OCI-LY7 (cell line): Measurements from ENCODE around the gene SEC14L1.

Source experiments
- CTCF ChIP-seq: fragments of 200-600 bp; sonication (generic); conservative IDR thresholded peaks from 2 replicates; pipeline ENCODE4 v1.5.1; 2014; ENCODE audit warnings: mild to moderate bottlenecking, antibody characterized with exemption, low read length, moderate library complexity, mixed read lengths
- EZH2phosphoT487 ChIP-seq: fragments of 200-600 bp; sonication (generic); IDR thresholded peaks from 2 replicates; pipeline ENCODE4 v1.6.1; 2018; ENCODE audit warnings: low read depth, borderline replicate concordance, mild to moderate bottlenecking, mixed run types, antibody characterized with exemption, low read length, moderate library complexity, mixed read lengths

- TF ChIP-seq CTCF, result no peak
- no peak for TF ChIP-seq EZH2phosphoT487
Measured at GRCh38 chr17:77163001-77163400, 22.2 kb downstream of the SEC14L1 start.
